Measurements from ENCODE around the gene PCSK5. TPM values are rescaled to one million over a fixed set of nuclear protein-coding genes. Genes with fewer than 3 reads are reported as not detected.

PCSK5 gene
- total and polyA plus RNA-seq, 10 donors, result 0.28 to 8.1 (median 5.5) TPM

- intact Hi-C loops (cut with DNase I; ENCODE audit: low total_unique reads), result no loop called here
- TF ChIP-seq POLR2AphosphoS5 (IDR thresholded peaks at IDR 0.05), result no peak
- no peak for TF ChIP-seq POLR2A (IDR thresholded peaks at IDR 0.05)
- 91 to 95% (median 92%) methylated on average over 4 of the region's 4 CpGs for WGBS, 5 donors
- DNase-seq, result no peak
- H3K27ac ChIP-seq, result no peak overlapping the region
- H3K27me3 ChIP-seq (replicated peaks in 1 of 7), result no peaks in the 10 kb centered on the region
- H3K36me3 ChIP-seq, result no peaks in the 10 kb centered on the region
- no peaks in the 10 kb centered on the region for H3K9me3 ChIP-seq
- H3K4me1 ChIP-seq, result peaks cover 0 to 4% (median 0%) of the 10 kb centered on the region in 6 donors
- H3K4me3 ChIP-seq, result no peak overlapping the region
Measured at GRCh38 chr9:76092572-76092971, 202.1 kb downstream of the PCSK5 start.

GRCh38 chr9:76095585-76095984, 205.1 kb downstream of the PCSK5 start:
- Histone ChIP-seq H3K4me1 (peaks cover 0 to 13% (median 3%) of the 10 kb centered on the region in 6 donors), H3K36me3 (no peaks in the 10 kb centered on the region), H3K27ac (no peak overlapping the region), H3K4me3 (no peak overlapping the region), H3K9me3 (no peaks in the 10 kb centered on the region), H3K27me3 (replicated peaks in 1 of 7) (no peaks in the 10 kb centered on the region)
- no peak for DNase-seq
- 77 to 91% (median 87%) methylated on average over 4 of the region's 4 CpGs for WGBS, 5 donors
- TF ChIP-seq POLR2AphosphoS5 (IDR thresholded peaks at IDR 0.05) (no peak), CTCF (IDR thresholded peaks at IDR 0.05 in 8 of 11, conservative IDR thresholded peaks at IDR 0.05 in 3 of 11) (no peak), POLR2A (IDR thresholded peaks at IDR 0.05) (no peak)
- intact Hi-C loops (cut with DNase I; ENCODE audit: low total_unique reads), result no loop called here

GRCh38 chr9:76099516-76099915, 209.0 kb downstream of the PCSK5 start:
- Histone ChIP-seq H3K4me1 (peaks cover 0 to 25% (median 3%) of the 10 kb centered on the region in 6 donors), H3K27me3 (replicated peaks in 1 of 7) (no peaks in the 10 kb centered on the region), H3K4me3 (no peak overlapping the region), H3K9me3 (no peaks in the 10 kb centered on the region), H3K36me3 (no peaks in the 10 kb centered on the region), H3K27ac (peak overlapping the region in 5 of 8 donors; percentile 27 to 54 (median 33))
- intact Hi-C loops (cut with DNase I; ENCODE audit: low total_unique reads), result no loop called here
- TF ChIP-seq POLR2A (IDR thresholded peaks at IDR 0.05) (no peak), POLR2AphosphoS5 (IDR thresholded peaks at IDR 0.05) (no peak), CTCF (IDR thresholded peaks at IDR 0.05 in 8 of 11, conservative IDR thresholded peaks at IDR 0.05 in 3 of 11) (no peak)
- DNase-seq, result no peak
- WGBS, 5 donors, result 44 to 62% (median 47%) methylated on average over 8 of the region's 8 CpGs

- Histone ChIP-seq H3K4me3 (no peak overlapping the region), H3K36me3 (no peaks in the 10 kb centered on the region), H3K27me3 (replicated peaks in 1 of 7) (no peaks in the 10 kb centered on the region), H3K4me1 (peaks cover 0 to 25% (median 2%) of the 10 kb centered on the region in 6 donors), H3K27ac (no peak overlapping the region), H3K9me3 (no peaks in the 10 kb centered on the region)
- DNase-seq, result no peak
- TF ChIP-seq CTCF (IDR thresholded peaks at IDR 0.05 in 8 of 11, conservative IDR thresholded peaks at IDR 0.05 in 3 of 11) (no peak), POLR2A (IDR thresholded peaks at IDR 0.05) (no peak)
- WGBS, 5 donors, result 26 to 40% (median 33%) methylated on average over 5 of the region's 5 CpGs
- intact Hi-C loops (cut with DNase I; ENCODE audit: low total_unique reads), result no loop called here
Measured at GRCh38 chr9:76101075-76101474, 210.6 kb downstream of the PCSK5 start.

- Histone ChIP-seq H3K4me3 (no peak overlapping the region), H3K9me3 (no peaks in the 10 kb centered on the region), H3K27me3 (replicated peaks in 1 of 7) (no peaks in the 10 kb centered on the region), H3K4me1 (peaks cover 0 to 25% (median 2%) of the 10 kb centered on the region in 6 donors), H3K27ac (no peak overlapping the region), H3K36me3 (no peaks in the 10 kb centered on the region)
- TF ChIP-seq CTCF (IDR thresholded peaks at IDR 0.05 in 8 of 11, conservative IDR thresholded peaks at IDR 0.05 in 3 of 11), result no peak
- no peak for DNase-seq
- WGBS, 5 donors, result 84 to 98% (median 93%) methylated on average over 1 of the region's 1 CpG
- intact Hi-C loops (cut with DNase I; ENCODE audit: low total_unique reads), result no loop called here
Measured at GRCh38 chr9:76101491-76101890, 211.0 kb downstream of the PCSK5 start.
